ENCODE data around the gene MMP10.

- TF ChIP-seq YY1 (IDR thresholded peaks at IDR 0.05; ENCODE audit: insufficient read depth, insufficient read length) (no peak), ZNF274 (IDR thresholded peaks at IDR 0.05; ENCODE audit: low read depth, low read length) (no peak), SUZ12 (IDR thresholded peaks at IDR 0.05; ENCODE audit: extremely low read depth, insufficient read depth, insufficient read length) (no peak)
Observed at GRCh38 chr11:102784380-102784779, 4.0 kb upstream of the MMP10 start.
